Calu3 (cell line): Measurements from ENCODE around the gene ZNF286A. TPM values are rescaled to one million over a fixed set of nuclear protein-coding genes. Genes with fewer than 3 reads are reported as not detected.
"Not testable (repeated sequence)": the region's sequence is repeated elsewhere in the genome, so short reads cannot be mapped to it uniquely, and the experiment has no call there.

Experiments
- BruUV-seq: library from RNA; stranded (reverse); fragments of 400-500 nt; replicated peaks from 2 replicates; lab custom pipeline; 2021; lab: Mats Ljungman, UMichigan
- CTCF ChIA-PET: fragments of 300-600 bp; sonication (Branson Sonifier 250); formaldehyde crosslinking; loops from one replicate; lab custom pipeline; 2022; ENCODE audit warnings: antibody characterized with exemption; lab: Charles Lee
- DNase-seq: peaks from one replicate; pipeline ENCODE4 v3.0.0; 2022
- H3K27ac Mint-ChIP-seq: one replicate; pipeline ENCODE4 v1.8.0; 2022; ENCODE audit warnings: mixed read lengths; ENCODE audit not compliant: unreplicated experiment
- H3K27me3 Mint-ChIP-seq: one replicate; pipeline ENCODE4 v1.8.0; 2022; ENCODE audit warnings: mixed read lengths; ENCODE audit not compliant: unreplicated experiment
- H3K36me3 Mint-ChIP-seq: one replicate; pipeline ENCODE4 v1.8.0; 2022; ENCODE audit warnings: mild to moderate bottlenecking, moderate library complexity, mixed read lengths; ENCODE audit not compliant: insufficient read depth, unreplicated experiment
- H3K4me1 Mint-ChIP-seq: one replicate; pipeline ENCODE4 v1.8.0; 2022; ENCODE audit warnings: mild to moderate bottlenecking, low read depth, mixed read lengths; ENCODE audit not compliant: unreplicated experiment
- H3K4me3 Mint-ChIP-seq: one replicate; pipeline ENCODE4 v1.8.0; 2022; ENCODE audit warnings: mild to moderate bottlenecking, low read depth, moderate library complexity, mixed read lengths; ENCODE audit not compliant: unreplicated experiment
- H3K9me3 Mint-ChIP-seq: one replicate; pipeline ENCODE4 v1.8.0; 2022; ENCODE audit warnings: low read depth, mixed read lengths; ENCODE audit not compliant: unreplicated experiment
- intact Hi-C: fragments of 100-400 bp; cut with micrococcal nuclease; formaldehyde crosslinking; loops from one replicate; pipeline ENCODE4 v1.10.0; 2022; ENCODE audit not compliant: unreplicated experiment
- total RNA-seq: library from RNA; stranded (reverse); gene quantifications from 2 replicates; pipeline ENCODE4 v1.2.3, GENCODE V29; 2022

The ZNF286A gene
- total RNA-seq, 1 experiment from 2014 or later, result 22.3 TPM

DNA sequence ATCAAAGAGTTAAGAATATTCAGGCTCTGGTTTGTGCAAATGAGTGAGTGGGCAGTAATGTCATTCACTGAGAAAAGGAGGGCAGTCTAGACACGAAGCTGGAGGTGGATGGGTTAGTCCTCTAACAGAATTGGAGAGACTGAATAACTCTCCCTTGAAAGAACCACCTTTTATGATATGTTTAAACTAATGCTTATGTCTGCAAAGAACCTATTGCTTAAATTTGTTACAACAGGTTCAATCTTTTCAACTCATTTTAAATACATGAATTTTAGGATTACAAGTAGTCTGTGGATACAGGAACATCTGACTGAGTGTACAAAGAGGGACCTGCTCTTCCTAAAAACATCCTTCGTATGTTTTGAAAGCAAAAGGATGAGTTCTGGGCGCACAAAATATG is 585 bp upstream of the ZNF286A start:
- BruUV-seq, intact Hi-C loops, DNase-seq, H3K9me3 Mint-ChIP-seq, H3K27me3 Mint-ChIP-seq, H3K36me3 Mint-ChIP-seq, H3K4me1 Mint-ChIP-seq: not testable (repeated sequence)
- CTCF ChIA-PET, result interaction anchor here (1.2 kb wide), 1 partner anchor 47 kb away, joined by 4 read pairs; no protein-coding TSS in a partner anchor
- peak overlapping the region; percentile 76 for H3K4me3 Mint-ChIP-seq
- H3K27ac Mint-ChIP-seq, result peak overlapping the region; percentile 47

- H3K27me3 Mint-ChIP-seq, DNase-seq, H3K36me3 Mint-ChIP-seq, H3K4me1 Mint-ChIP-seq, intact Hi-C loops, H3K9me3 Mint-ChIP-seq: not testable (repeated sequence)
- Mint-ChIP-seq H3K27ac (peak overlapping the region; percentile 47), H3K4me3 (peak overlapping the region; percentile 76)
- CTCF ChIA-PET, result interaction anchor here (1.2 kb wide), 1 partner anchor 48 kb away, joined by 4 read pairs; no protein-coding TSS in a partner anchor
- TSS peak; percentile 82 for BruUV-seq
Measured at GRCh38 chr17:15699937-15700336, 385 bp downstream of the ZNF286A start.

- H3K27ac Mint-ChIP-seq, H3K4me3 Mint-ChIP-seq, CTCF ChIA-PET, H3K27me3 Mint-ChIP-seq, intact Hi-C loops, H3K4me1 Mint-ChIP-seq, BruUV-seq, DNase-seq, H3K9me3 Mint-ChIP-seq: not testable (repeated sequence)
- H3K36me3 Mint-ChIP-seq, result peaks cover 15% of the 10 kb centered on the region
Measured at GRCh38 chr17:15704239-15704638, 4.7 kb downstream of the ZNF286A start.

DNA sequence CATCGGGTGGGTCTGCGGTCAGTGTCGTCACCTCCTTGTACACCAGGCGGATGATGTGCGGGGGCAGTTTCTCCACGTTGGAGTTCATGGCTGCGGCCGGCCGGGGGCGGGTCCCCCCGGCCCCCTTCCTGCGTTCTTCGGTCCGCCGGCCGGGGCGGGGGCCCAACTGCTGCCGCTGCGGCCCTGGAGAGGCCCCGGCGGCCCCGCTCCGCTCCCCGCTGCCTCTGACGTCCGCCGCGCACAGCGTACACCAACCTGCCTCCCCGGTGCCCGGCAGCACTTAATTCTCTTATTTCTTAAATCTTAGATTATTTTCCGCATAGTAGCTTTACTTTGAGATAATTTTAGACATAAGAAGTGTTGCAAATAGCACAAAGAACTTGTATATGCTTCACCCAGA is 5.3 kb downstream of the ZNF286A start:
- CTCF ChIA-PET, H3K27me3 Mint-ChIP-seq, H3K9me3 Mint-ChIP-seq, H3K4me3 Mint-ChIP-seq, DNase-seq, H3K36me3 Mint-ChIP-seq, H3K27ac Mint-ChIP-seq, H3K4me1 Mint-ChIP-seq, BruUV-seq, intact Hi-C loops: not testable (repeated sequence)

- H3K4me3 Mint-ChIP-seq, H3K9me3 Mint-ChIP-seq, DNase-seq, BruUV-seq, H3K4me1 Mint-ChIP-seq, H3K36me3 Mint-ChIP-seq, H3K27me3 Mint-ChIP-seq, intact Hi-C loops, H3K27ac Mint-ChIP-seq, CTCF ChIA-PET: not testable (repeated sequence)
Measured at GRCh38 chr17:15708879-15709278, 9.3 kb downstream of the ZNF286A start.

GRCh38 chr17:15716601-15717563 is 17.3 kb downstream of the ZNF286A start:
- H3K9me3 Mint-ChIP-seq, DNase-seq, CTCF ChIA-PET, H3K27ac Mint-ChIP-seq, H3K27me3 Mint-ChIP-seq, H3K4me3 Mint-ChIP-seq, intact Hi-C loops, BruUV-seq, H3K4me1 Mint-ChIP-seq: not testable (repeated sequence)
- H3K36me3 Mint-ChIP-seq, result peaks cover 13% of the 10 kb centered on the region

- H3K36me3 Mint-ChIP-seq, H3K27me3 Mint-ChIP-seq, H3K4me3 Mint-ChIP-seq, DNase-seq, H3K9me3 Mint-ChIP-seq, intact Hi-C loops, H3K27ac Mint-ChIP-seq, CTCF ChIA-PET, BruUV-seq, H3K4me1 Mint-ChIP-seq: not testable (repeated sequence)
Measured at GRCh38 chr17:15730535-15730934, 31.0 kb downstream of the ZNF286A start.

GRCh38 chr17:15731900-15732299 is 32.3 kb downstream of the ZNF286A start, which contains the start of gene TBC1D26:
Gene TBC1D26 (plus strand): TSS chr17:15732283. CDS start chr17:15735349, 3,066 bp downstream.
- CTCF ChIA-PET, H3K9me3 Mint-ChIP-seq, DNase-seq, H3K4me1 Mint-ChIP-seq, BruUV-seq, H3K27me3 Mint-ChIP-seq, H3K36me3 Mint-ChIP-seq, intact Hi-C loops, H3K4me3 Mint-ChIP-seq, H3K27ac Mint-ChIP-seq: not testable (repeated sequence)

- intact Hi-C loops, H3K4me1 Mint-ChIP-seq, H3K4me3 Mint-ChIP-seq, CTCF ChIA-PET, H3K27ac Mint-ChIP-seq, H3K27me3 Mint-ChIP-seq, DNase-seq, H3K9me3 Mint-ChIP-seq, H3K36me3 Mint-ChIP-seq, BruUV-seq: not testable (repeated sequence)
Measured at GRCh38 chr17:15733174-15733789, 33.7 kb downstream of the ZNF286A start.
